HUES48 (cell line): Measurements from ENCODE around the gene NCOA3.

Source experiments
- H3K27ac ChIP-seq: one replicate; pipeline ENCODE4 v1.7.0; 2013; ENCODE audit warnings: low read depth, low read length, inconsistent platforms
- H3K27me3 ChIP-seq: 2 replicates; pipeline ENCODE4 v1.6.1; 2013; ENCODE audit warnings: mild to moderate bottlenecking, low read length; ENCODE audit not compliant: control insufficient read depth, insufficient read depth
- H3K36me3 ChIP-seq: 2 replicates; pipeline ENCODE4 v1.6.1; 2013; ENCODE audit warnings: low read length; ENCODE audit not compliant: control insufficient read depth, insufficient read depth
- H3K4me1 ChIP-seq: 2 replicates; pipeline ENCODE4 v1.6.1; 2013; ENCODE audit warnings: mild to moderate bottlenecking, low read length; ENCODE audit not compliant: control insufficient read depth, insufficient read depth
- H3K4me3 ChIP-seq: 2 replicates; pipeline ENCODE4 v1.5.1; 2013; ENCODE audit warnings: mild to moderate bottlenecking, low read depth, low read length
- H3K9ac ChIP-seq: 2 replicates; pipeline ENCODE4 v1.6.1; 2013; ENCODE audit warnings: mild to moderate bottlenecking, low read depth, low read length, moderate library complexity
- H3K9me3 ChIP-seq: 2 replicates; pipeline ENCODE4 v1.6.1; 2013; ENCODE audit warnings: low read length; ENCODE audit not compliant: control insufficient read depth, insufficient read depth

NCOA3 gene

DNA sequence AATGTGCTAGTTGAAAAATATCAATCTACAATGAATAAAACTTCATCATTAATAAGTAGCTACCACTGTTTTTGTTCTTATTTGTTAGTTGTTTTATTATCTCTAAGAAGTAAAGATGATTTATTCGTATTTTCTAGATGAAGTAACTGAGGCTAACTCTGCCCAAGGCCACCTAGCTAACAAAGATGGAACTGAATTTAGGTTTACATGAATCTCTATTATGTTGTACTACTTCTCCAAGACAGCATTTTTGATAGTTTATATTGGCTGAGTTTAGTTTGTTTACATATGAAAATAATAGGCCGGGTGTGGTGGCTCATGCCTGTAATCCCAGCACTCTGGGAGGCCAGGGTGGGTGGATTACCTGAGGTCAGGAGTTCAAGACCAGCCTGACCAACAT is 121.5 kb downstream of the NCOA3 start:
- H3K36me3 ChIP-seq = peaks cover 37% of the 10 kb centered on the region

GRCh38 chr20:47627540-47627939 is 125.9 kb downstream of the NCOA3 start:
- Histone ChIP-seq H3K27ac (no peak overlapping the region), H3K36me3 (peaks cover 57% of the 10 kb centered on the region)

More for the DNA sequence above, 121.5 kb downstream of the NCOA3 start:
- H3K9me3 ChIP-seq = no peaks in the 10 kb centered on the region
- H3K27me3 ChIP-seq = no peaks in the 10 kb centered on the region
- H3K4me1 ChIP-seq = no peaks in the 10 kb centered on the region
- H3K9ac ChIP-seq = no peak overlapping the region
- no peak overlapping the region for H3K27ac ChIP-seq
- no peak overlapping the region for H3K4me3 ChIP-seq

GRCh38 chr20:47629907-47630306 is 128.2 kb downstream of the NCOA3 start:
- Histone ChIP-seq H3K36me3 (peaks cover 55% of the 10 kb centered on the region), H3K27me3 (no peaks in the 10 kb centered on the region), H3K27ac (no peak overlapping the region), H3K4me1 (no peaks in the 10 kb centered on the region), H3K9ac (no peak overlapping the region), H3K4me3 (no peak overlapping the region), H3K9me3 (no peaks in the 10 kb centered on the region)

More at GRCh38 chr20:47627540-47627939, 125.9 kb downstream of the NCOA3 start:
- Histone ChIP-seq H3K4me1 (no peaks in the 10 kb centered on the region), H3K4me3 (no peak overlapping the region), H3K27me3 (no peaks in the 10 kb centered on the region), H3K9me3 (no peaks in the 10 kb centered on the region), H3K9ac (no peak overlapping the region)

DNA sequence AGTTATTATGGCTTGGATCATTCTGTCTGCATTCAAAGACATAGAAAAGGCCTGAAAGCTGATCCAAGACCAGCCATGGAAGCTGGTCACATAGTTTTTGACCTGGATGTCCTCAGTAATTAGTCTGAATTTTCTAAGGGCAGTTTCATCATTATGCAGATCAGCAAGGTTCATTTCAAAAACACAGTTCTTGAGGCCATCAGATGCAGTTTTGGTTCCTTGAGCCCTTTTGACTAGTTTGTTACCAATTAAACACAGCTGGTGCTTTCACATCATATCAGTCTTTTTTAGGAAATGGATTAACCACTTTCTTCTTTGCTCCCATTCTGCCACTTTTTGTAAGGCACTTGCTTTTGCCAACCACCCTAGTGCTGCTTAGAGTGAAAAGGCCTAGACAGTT is 129.4 kb downstream of the NCOA3 start:
- Histone ChIP-seq H3K4me1 (no peaks in the 10 kb centered on the region), H3K36me3 (peaks cover 56% of the 10 kb centered on the region), H3K9ac (no peak overlapping the region), H3K27ac (no peak overlapping the region), H3K9me3 (no peaks in the 10 kb centered on the region), H3K4me3 (no peak overlapping the region), H3K27me3 (no peaks in the 10 kb centered on the region)

GRCh38 chr20:47635256-47635655 is 133.6 kb downstream of the NCOA3 start:
- peaks cover 67% of the 10 kb centered on the region for H3K36me3 ChIP-seq
- no peak overlapping the region for H3K9ac ChIP-seq
- no peaks in the 10 kb centered on the region for H3K27me3 ChIP-seq
- H3K4me1 ChIP-seq = no peaks in the 10 kb centered on the region
- no peak overlapping the region for H3K4me3 ChIP-seq
- H3K27ac ChIP-seq = no peak overlapping the region
- no peaks in the 10 kb centered on the region for H3K9me3 ChIP-seq

DNA sequence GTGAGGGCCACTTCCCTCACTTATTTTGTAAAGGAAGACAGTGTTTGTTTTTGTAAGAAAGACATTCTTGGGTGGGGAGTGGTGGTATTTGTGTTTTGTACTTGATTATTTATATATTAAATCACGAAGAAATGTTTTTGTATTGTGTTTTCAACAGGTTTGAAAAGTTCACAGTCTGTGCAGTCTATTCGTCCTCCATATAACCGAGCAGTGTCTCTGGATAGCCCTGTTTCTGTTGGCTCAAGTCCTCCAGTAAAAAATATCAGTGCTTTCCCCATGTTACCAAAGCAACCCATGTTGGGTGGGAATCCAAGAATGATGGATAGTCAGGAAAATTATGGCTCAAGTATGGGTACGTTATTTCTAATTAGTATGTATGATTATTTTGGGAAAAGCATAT is 137.2 kb downstream of the NCOA3 start:
- Histone ChIP-seq H3K4me3 (no peak overlapping the region), H3K27me3 (no peaks in the 10 kb centered on the region), H3K9ac (no peak overlapping the region), H3K4me1 (no peaks in the 10 kb centered on the region), H3K36me3 (peaks cover 76% of the 10 kb centered on the region), H3K9me3 (no peaks in the 10 kb centered on the region), H3K27ac (no peak overlapping the region)

DNA sequence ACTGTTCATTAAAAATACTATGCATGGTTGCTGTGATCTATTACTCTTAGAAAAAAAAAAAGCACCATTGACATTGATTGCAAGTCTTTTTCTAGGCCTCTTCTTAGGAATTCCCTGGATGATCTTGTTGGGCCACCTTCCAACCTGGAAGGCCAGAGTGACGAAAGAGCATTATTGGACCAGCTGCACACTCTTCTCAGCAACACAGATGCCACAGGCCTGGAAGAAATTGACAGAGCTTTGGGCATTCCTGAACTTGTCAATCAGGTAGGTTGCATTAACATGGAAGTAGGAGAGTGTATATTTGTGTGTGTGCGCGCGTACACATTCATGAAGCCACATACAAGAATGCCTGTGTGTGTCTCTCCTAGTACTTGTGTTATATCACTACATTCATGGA is 140.4 kb downstream of the NCOA3 start:
- peaks cover 69% of the 10 kb centered on the region for H3K36me3 ChIP-seq
- H3K4me1 ChIP-seq = no peaks in the 10 kb centered on the region
- no peak overlapping the region for H3K9ac ChIP-seq
- H3K27me3 ChIP-seq = no peaks in the 10 kb centered on the region
- H3K27ac ChIP-seq = no peak overlapping the region
- H3K4me3 ChIP-seq = no peak overlapping the region
- H3K9me3 ChIP-seq = no peaks in the 10 kb centered on the region

DNA sequence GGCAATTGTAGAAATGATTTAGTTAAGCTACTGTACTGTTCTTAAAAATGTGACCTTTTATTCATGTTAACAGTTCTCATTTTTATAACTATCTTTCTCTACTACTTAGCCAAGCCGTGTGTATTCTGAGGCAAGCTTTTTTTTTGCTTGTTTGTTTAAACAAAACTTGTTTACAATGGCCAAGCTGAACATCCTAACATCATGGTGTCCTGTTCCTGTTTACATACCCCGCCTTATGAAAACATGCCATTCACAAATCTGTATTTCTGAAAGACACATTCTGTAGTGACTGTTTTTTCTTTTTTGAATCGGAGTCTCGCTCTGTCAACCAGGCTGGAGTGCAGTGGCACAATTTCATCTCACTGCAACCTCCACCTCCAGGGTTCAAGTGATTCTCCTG is 140.9 kb downstream of the NCOA3 start:
- H3K36me3 ChIP-seq = peaks cover 69% of the 10 kb centered on the region

GRCh38 chr20:47645632-47646031 is 143.9 kb downstream of the NCOA3 start:
- Histone ChIP-seq H3K27me3 (no peaks in the 10 kb centered on the region), H3K4me3 (no peak overlapping the region), H3K9ac (no peak overlapping the region), H3K27ac (no peak overlapping the region), H3K4me1 (peaks cover 25% of the 10 kb centered on the region), H3K36me3 (peaks cover 48% of the 10 kb centered on the region), H3K9me3 (no peaks in the 10 kb centered on the region)

More for the DNA sequence above, 140.9 kb downstream of the NCOA3 start:
- H3K4me3 ChIP-seq = no peak overlapping the region
- H3K27me3 ChIP-seq = no peaks in the 10 kb centered on the region
- no peak overlapping the region for H3K27ac ChIP-seq
- 0 out of 2 replicates have a peak, but pooled peaks cover 3% of the 10 kb centered on the region for H3K4me1 ChIP-seq
- H3K9me3 ChIP-seq = no peaks in the 10 kb centered on the region
- no peak overlapping the region for H3K9ac ChIP-seq

DNA sequence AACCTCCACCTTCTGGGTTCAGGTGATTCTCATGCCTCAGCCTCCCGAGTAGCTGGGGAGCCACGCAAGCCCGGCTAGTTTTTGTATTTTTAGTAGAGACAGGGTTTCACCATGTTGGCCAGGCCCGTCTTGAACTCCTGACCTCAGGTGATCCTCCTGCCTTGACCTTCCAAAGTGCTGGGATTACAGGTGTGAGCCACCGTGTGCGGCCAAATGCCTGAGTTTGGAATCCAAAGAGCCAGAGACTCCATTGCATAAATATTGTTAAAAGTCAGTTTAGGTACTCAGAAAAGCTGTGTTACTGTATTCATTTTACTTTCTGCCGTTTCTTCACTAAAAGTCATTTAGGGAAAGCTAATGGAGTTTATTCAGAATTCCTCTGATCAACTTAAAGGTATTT is 146.3 kb downstream of the NCOA3 start:
- Histone ChIP-seq H3K9ac (no peak overlapping the region), H3K9me3 (no peaks in the 10 kb centered on the region), H3K27ac (no peak overlapping the region), H3K27me3 (no peaks in the 10 kb centered on the region), H3K4me3 (no peak overlapping the region), H3K36me3 (peaks cover 54% of the 10 kb centered on the region), H3K4me1 (peaks cover 25% of the 10 kb centered on the region)

DNA sequence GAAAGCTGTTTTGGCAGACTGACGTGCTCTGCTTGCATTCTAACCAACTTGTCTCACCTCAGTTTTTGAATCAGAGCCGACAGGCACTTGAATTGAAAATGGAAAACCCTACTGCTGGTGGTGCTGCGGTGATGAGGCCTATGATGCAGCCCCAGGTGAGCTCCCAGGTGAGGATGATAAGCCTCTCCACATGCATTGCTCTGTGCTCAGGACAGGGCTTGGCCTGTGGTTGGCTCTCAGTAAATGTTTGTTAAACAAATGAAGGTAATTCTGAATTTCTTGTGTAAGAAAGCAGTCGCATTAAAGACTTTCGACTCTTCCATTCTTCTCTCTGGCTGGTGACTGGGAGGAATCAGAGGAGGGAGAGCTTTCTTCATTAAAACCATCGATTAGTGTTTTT is 147.3 kb downstream of the NCOA3 start:
- peak overlapping the region; percentile 76 for H3K27ac ChIP-seq
- H3K9ac ChIP-seq = peak overlapping the region; percentile 27; the same call in 1 of the 2 replicates
- H3K27me3 ChIP-seq = no peaks in the 10 kb centered on the region
- H3K9me3 ChIP-seq = no peaks in the 10 kb centered on the region
- peaks cover 32% of the 10 kb centered on the region for H3K4me1 ChIP-seq
- peaks cover 55% of the 10 kb centered on the region for H3K36me3 ChIP-seq
- H3K4me3 ChIP-seq = no peak overlapping the region

GRCh38 chr20:47652301-47652700 is 150.6 kb downstream of the NCOA3 start:
- no peaks in the 10 kb centered on the region for H3K27me3 ChIP-seq
- H3K4me1 ChIP-seq = peaks cover 42% of the 10 kb centered on the region
- no peak overlapping the region for H3K4me3 ChIP-seq
- H3K36me3 ChIP-seq = peaks cover 51% of the 10 kb centered on the region
- H3K27ac ChIP-seq = no peak overlapping the region
- no peaks in the 10 kb centered on the region for H3K9me3 ChIP-seq
- no peak overlapping the region for H3K9ac ChIP-seq
